ENCODE results near the gene SPOCK3. TPM values are rescaled to one million over a fixed set of nuclear protein-coding genes. Genes with fewer than 3 reads are reported as not detected.

Gene SPOCK3
- total RNA-seq, 1 experiment from 2014 or later = not detected

GRCh38 chr4:166846939-166847338 is 387.4 kb downstream of the SPOCK3 start:
- CTCF ChIA-PET = no interaction called here
- H3K4me1 ChIP-seq (ENCODE audit: insufficient read depth, low read length, poor library complexity, severe bottlenecking) = no peaks in the 10 kb centered on the region
- H3K36me3 ChIP-seq (ENCODE audit: insufficient read depth, low read length, poor library complexity, severe bottlenecking) = no peaks in the 10 kb centered on the region
- no peak overlapping the region for H3K4me3 ChIP-seq (ENCODE audit: low read depth, low read length, poor library complexity, severe bottlenecking)
- BruUV-seq (replicated peaks) = no TSS peak
- TF ChIP-seq CTCF (conservative IDR thresholded peaks at IDR 0.05; ENCODE audit: low read depth, low read length) (no peak), EZH2 (IDR thresholded peaks at IDR 0.05; ENCODE audit: borderline replicate concordance, low read depth, low read length, poor library complexity, severe bottlenecking) (no peak)
- intact Hi-C loops (cut with micrococcal nuclease; ENCODE audit: unreplicated experiment) = no loop called here
- H3K27me3 ChIP-seq (replicated peaks; ENCODE audit: insufficient read depth, low read depth, low read length, poor library complexity) = no peaks in the 10 kb centered on the region
- DNase-seq (ENCODE audit: low spot score) = no peak
- POLR2A ChIA-PET (ENCODE audit: low non-redundant PET) = no interaction called here
- H3K27ac ChIP-seq (ENCODE audit: low read depth, low read length, poor library complexity, severe bottlenecking) = no peak overlapping the region
- H3K9me3 ChIP-seq (ENCODE audit: low read depth, low read length, poor library complexity, severe bottlenecking) = no peaks in the 10 kb centered on the region

GRCh38 chr4:166842795-166843261 is 391.5 kb downstream of the SPOCK3 start:
- no peaks in the 10 kb centered on the region for H3K27me3 ChIP-seq (replicated peaks; ENCODE audit: insufficient read depth, low read depth, low read length, poor library complexity)
- no peak for TF ChIP-seq EZH2 (IDR thresholded peaks at IDR 0.05; ENCODE audit: borderline replicate concordance, low read depth, low read length, poor library complexity, severe bottlenecking)
- no peak for TF ChIP-seq CTCF (conservative IDR thresholded peaks at IDR 0.05; ENCODE audit: low read depth, low read length)
- peaks cover 5% of the 10 kb centered on the region for H3K9me3 ChIP-seq (ENCODE audit: low read depth, low read length, poor library complexity, severe bottlenecking)
- no peaks in the 10 kb centered on the region for H3K4me1 ChIP-seq (ENCODE audit: insufficient read depth, low read length, poor library complexity, severe bottlenecking)
- no peak overlapping the region for H3K27ac ChIP-seq (ENCODE audit: low read depth, low read length, poor library complexity, severe bottlenecking)
- POLR2A ChIA-PET (ENCODE audit: low non-redundant PET) = no interaction called here
- intact Hi-C loops (cut with micrococcal nuclease; ENCODE audit: unreplicated experiment) = no loop called here
- no peak for DNase-seq (ENCODE audit: low spot score)
- no peak overlapping the region for H3K4me3 ChIP-seq (ENCODE audit: low read depth, low read length, poor library complexity, severe bottlenecking)
- no TSS peak for BruUV-seq (replicated peaks)
- H3K36me3 ChIP-seq (ENCODE audit: insufficient read depth, low read length, poor library complexity, severe bottlenecking) = no peaks in the 10 kb centered on the region
- CTCF ChIA-PET = no interaction called here

- POLR2A ChIA-PET (ENCODE audit: low non-redundant PET) = no interaction called here
- TF ChIP-seq CTCF (conservative IDR thresholded peaks at IDR 0.05; ENCODE audit: low read depth, low read length) (no peak), EZH2 (IDR thresholded peaks at IDR 0.05; ENCODE audit: borderline replicate concordance, low read depth, low read length, poor library complexity, severe bottlenecking) (no peak)
- no peak overlapping the region for H3K4me3 ChIP-seq (ENCODE audit: low read depth, low read length, poor library complexity, severe bottlenecking)
- BruUV-seq (replicated peaks) = no TSS peak
- DNase-seq (ENCODE audit: low spot score) = no peak
- H3K36me3 ChIP-seq (ENCODE audit: insufficient read depth, low read length, poor library complexity, severe bottlenecking) = no peaks in the 10 kb centered on the region
- CTCF ChIA-PET = no interaction called here
- H3K27ac ChIP-seq (ENCODE audit: low read depth, low read length, poor library complexity, severe bottlenecking) = no peak overlapping the region
- intact Hi-C loops (cut with micrococcal nuclease; ENCODE audit: unreplicated experiment) = no loop called here
- no peaks in the 10 kb centered on the region for H3K4me1 ChIP-seq (ENCODE audit: insufficient read depth, low read length, poor library complexity, severe bottlenecking)
- H3K9me3 ChIP-seq (ENCODE audit: low read depth, low read length, poor library complexity, severe bottlenecking) = peaks cover 5% of the 10 kb centered on the region
- no peaks in the 10 kb centered on the region for H3K27me3 ChIP-seq (replicated peaks; ENCODE audit: insufficient read depth, low read depth, low read length, poor library complexity)
Measured at GRCh38 chr4:166839615-166840251, 394.6 kb downstream of the SPOCK3 start.
